Right lobe of liver (tissue), 6 donors: ENCODE results near the gene ACP7. TPM values are rescaled to one million over a fixed set of nuclear protein-coding genes. Genes with fewer than 3 reads are reported as not detected.

Experiments
- ATAC-seq, 4 donors: fragments of 200-7000 bp; cut with Tn5 transposase; one replicate each; pipeline ENCODE4 v1.9.1; 2020; ENCODE audit warnings: mild to moderate bottlenecking in 4 of 4, moderate library complexity in 4 of 4
- DNase-seq, 3 donors: peaks; one replicate each; pipeline ENCODE4 v3.0.0-alpha.2; 2020
- H3K27ac ChIP-seq, 3 donors: fragments of 200-600 bp; one replicate each; pipeline ENCODE4 v1.8.0; 2022
- H3K27me3 ChIP-seq, 2 donors: fragments of 200-600 bp; one replicate each; pipeline ENCODE4 v1.8.0; 2022
- H3K36me3 ChIP-seq, 4 donors: fragments of 200-600 bp; sonication (generic) in 1 of 4; one replicate each; pipeline versions ENCODE4 v1.5.1 to v1.8.0; 2017 to 2022; ENCODE audit warnings: control low read depth in 1 of 4
- H3K4me1 ChIP-seq, 4 donors: fragments of 200-600 bp; sonication (generic) in 1 of 4; one replicate each; pipeline versions ENCODE4 v1.5.1 to v1.8.0; 2017 to 2022; ENCODE audit warnings: control low read depth in 1 of 4
- H3K4me3 ChIP-seq, 3 donors: fragments of 200-600 bp; one replicate each; pipeline ENCODE4 v1.8.0; 2022
- H3K9me3 ChIP-seq, 4 donors: fragments of 200-600 bp; sonication (generic) in 1 of 4; one replicate each; pipeline versions ENCODE4 v1.5.1 to v1.8.0; 2017 to 2022; ENCODE audit warnings: control low read depth in 1 of 4
- POLR2A ChIP-seq: fragments of 450-650 bp; IDR thresholded peaks from one replicate; pipeline ENCODE4 v1.6.1; 2017; ENCODE audit warnings: antibody characterized with exemption, mild to moderate bottlenecking
- WGBS: methylation state at CpG from one replicate; pipeline ENCODE4 v1.1.6; 2018; ENCODE audit warnings: low coverage, low lambda C conversion rate; ENCODE audit not compliant: insufficient coverage; ENCODE audit errors: missing lambda C conversion rate; 5-methylcytosine and 5-hydroxymethylcytosine counted together
- intact Hi-C, 2 donors: fragments of 100-400 bp; cut with DNase I; formaldehyde crosslinking; loops; one replicate each; pipeline versions ENCODE4 v1.11.2 to v1.14.1; 2022
- total RNA-seq, 6 experiments: library from RNA; depleted of rRNA in 2 of 6; stranded (reverse); fragments of >200 nt in 2 of 6; fragmentation: NEBNext Ultra II Directional in 3 of 6; extraction: Animal tissue kit (Norgen Biotek cat#: 25700) in 3 of 6; gene quantifications; one replicate each; pipeline versions ENCODE4 v1.1.0 to v1.2.4, GENCODE V29; 2016 to 2023
- TF ChIP-seq, protein P1 (sequence below), 4 donors: fragments of 200-600 bp in 3 of 4; fragments of 450-650 bp in 1 of 4; IDR thresholded peaks; one replicate each; pipeline versions ENCODE4 v1.5.1 to v1.8.0; 2016 to 2022; ENCODE audit warnings: antibody characterized with exemption in 4 of 4, mild to moderate bottlenecking in 2 of 4
- donor health status: DM: no; HTN: yes; CAD: no.
- donor health status: DM: no; HTN: no; CAD: no.
- donor health status: DM: no; HTN: no; CAD: no.
- donor health status: DM: no; HTN: yes; CAD: no.
- donor health status: DM: no; HTN: yes; CAD: no.

The ACP7 gene
- total RNA-seq, 6 experiments from 2014 or later, result not detected

DNA sequence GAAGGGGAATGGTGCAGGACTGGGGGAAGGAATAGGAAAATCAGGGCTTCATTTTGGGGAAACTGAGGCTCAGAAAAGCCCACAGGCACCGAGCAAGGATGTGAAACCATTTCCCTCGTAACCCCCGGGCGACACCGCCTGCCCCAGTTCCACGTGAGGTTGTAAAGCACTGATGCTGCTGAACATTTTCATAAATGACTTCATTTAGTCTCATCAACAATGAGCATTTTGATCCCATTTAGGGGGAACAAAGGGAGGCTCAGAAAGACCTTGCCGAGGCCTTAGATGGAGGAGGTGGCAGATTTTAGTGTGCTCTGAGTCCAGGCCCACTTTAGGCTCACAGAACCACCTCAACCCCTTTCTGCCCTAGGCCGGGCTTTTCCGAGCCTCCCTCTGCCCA, 31.3 kb upstream of the ACP7 start:
- H3K4me1 ChIP-seq, result peaks cover 0 to 8% (median 0%) of the 10 kb centered on the region in 4 donors
- H3K36me3 ChIP-seq, result no peaks in the 10 kb centered on the region
- no peak for DNase-seq
- intact Hi-C loops, result no loop called here
- no peak overlapping the region for H3K4me3 ChIP-seq
- TF ChIP-seq, protein P1, sequence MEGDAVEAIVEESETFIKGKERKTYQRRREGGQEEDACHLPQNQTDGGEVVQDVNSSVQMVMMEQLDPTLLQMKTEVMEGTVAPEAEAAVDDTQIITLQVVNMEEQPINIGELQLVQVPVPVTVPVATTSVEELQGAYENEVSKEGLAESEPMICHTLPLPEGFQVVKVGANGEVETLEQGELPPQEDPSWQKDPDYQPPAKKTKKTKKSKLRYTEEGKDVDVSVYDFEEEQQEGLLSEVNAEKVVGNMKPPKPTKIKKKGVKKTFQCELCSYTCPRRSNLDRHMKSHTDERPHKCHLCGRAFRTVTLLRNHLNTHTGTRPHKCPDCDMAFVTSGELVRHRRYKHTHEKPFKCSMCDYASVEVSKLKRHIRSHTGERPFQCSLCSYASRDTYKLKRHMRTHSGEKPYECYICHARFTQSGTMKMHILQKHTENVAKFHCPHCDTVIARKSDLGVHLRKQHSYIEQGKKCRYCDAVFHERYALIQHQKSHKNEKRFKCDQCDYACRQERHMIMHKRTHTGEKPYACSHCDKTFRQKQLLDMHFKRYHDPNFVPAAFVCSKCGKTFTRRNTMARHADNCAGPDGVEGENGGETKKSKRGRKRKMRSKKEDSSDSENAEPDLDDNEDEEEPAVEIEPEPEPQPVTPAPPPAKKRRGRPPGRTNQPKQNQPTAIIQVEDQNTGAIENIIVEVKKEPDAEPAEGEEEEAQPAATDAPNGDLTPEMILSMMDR (IDR thresholded peaks at IDR 0.05), result no peak
- TF ChIP-seq POLR2A, result no peak
- H3K27ac ChIP-seq, result no peak overlapping the region
- H3K9me3 ChIP-seq, result no peaks in the 10 kb centered on the region
- H3K27me3 ChIP-seq, result no peaks in the 10 kb centered on the region
- no CpG with 5 or more reads among the region's 9 CpGs for WGBS
- ATAC-seq, result no peak

DNA sequence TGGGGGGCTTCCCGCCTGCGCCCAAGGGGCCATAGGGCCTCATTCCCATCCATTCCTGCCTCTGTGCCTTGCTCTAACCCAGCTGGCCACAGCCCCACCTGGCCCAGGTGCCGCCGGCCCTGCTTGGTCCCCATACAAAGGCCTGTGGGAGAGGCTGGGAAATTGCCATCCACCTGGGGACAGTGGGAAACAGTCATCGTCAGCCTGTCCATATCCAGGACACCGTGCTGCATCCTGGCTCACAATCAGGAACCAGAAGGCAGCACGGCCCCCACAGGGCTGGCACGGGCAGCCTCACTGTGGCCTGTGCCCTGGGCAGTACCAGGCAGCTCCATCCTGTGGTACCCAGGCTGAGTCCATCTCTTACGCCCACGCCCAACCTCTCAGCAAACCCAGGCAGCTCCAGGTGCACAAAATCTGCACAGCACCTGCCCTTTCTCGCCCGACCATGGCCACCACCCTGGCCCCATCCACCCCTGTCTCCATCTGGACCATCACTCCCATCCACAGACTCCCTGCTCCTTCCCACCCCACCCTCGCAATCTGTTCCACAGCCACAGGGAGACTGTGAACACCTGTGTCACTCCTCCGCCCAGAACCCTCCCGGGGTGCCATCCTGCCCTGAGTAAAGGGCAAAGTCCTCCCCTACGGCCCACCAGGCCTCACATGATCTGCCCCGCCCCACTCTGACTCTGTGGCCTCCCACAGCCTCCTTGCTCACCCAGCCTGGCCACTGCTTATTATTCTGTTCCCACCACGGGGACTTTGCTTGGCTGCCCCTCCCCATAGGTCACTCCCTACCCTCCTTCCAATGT, 30.7 kb upstream of the ACP7 start:
- Histone ChIP-seq H3K4me1 (peaks cover 0 to 8% (median 0%) of the 10 kb centered on the region in 4 donors), H3K4me3 (no peak overlapping the region), H3K27ac (no peak overlapping the region), H3K36me3 (no peaks in the 10 kb centered on the region), H3K27me3 (no peaks in the 10 kb centered on the region), H3K9me3 (no peaks in the 10 kb centered on the region)
- TF ChIP-seq, protein P1 (IDR thresholded peaks at IDR 0.05), result no peak
- TF ChIP-seq POLR2A, result no peak
- intact Hi-C loops, result no loop called here
- DNase-seq, result peak; percentile 56 to 67 (median 61)
- ATAC-seq, result peak; percentile 83 to 90 (median 90)
- 41% methylated on average over 7 of the region's 18 CpGs for WGBS

DNA sequence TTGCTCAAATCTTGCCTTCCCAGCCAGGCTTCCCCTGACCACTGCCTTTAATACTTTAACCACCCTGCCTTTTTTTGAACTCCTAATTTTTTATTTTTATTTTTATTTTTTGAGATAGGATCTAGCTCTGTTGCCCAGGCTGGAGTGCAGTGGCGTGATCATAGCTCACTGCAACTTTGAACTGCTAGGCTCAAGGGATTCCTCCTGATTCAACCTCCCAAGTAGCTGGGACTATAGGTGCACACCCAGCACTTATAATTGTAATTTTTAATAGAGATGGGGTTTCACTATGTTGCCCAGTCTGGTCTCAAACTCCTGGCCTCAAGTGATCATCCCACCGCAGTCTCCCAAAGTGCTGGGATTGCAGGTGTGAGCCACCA, 30.1 kb upstream of the ACP7 start:
- H3K4me1 ChIP-seq, result peaks cover 0 to 8% (median 0%) of the 10 kb centered on the region in 4 donors
- WGBS, result 78% methylated on average over 2 of the region's 2 CpGs
- ATAC-seq (no peak), DNase-seq (no peak)
- TF ChIP-seq, protein P1 (IDR thresholded peaks at IDR 0.05), result no peak
- no peak for TF ChIP-seq POLR2A
- no peak overlapping the region for H3K4me3 ChIP-seq
- no peaks in the 10 kb centered on the region for H3K9me3 ChIP-seq
- H3K27ac ChIP-seq, result no peak overlapping the region
- H3K36me3 ChIP-seq, result no peaks in the 10 kb centered on the region
- intact Hi-C loops, result no loop called here
- no peaks in the 10 kb centered on the region for H3K27me3 ChIP-seq

DNA sequence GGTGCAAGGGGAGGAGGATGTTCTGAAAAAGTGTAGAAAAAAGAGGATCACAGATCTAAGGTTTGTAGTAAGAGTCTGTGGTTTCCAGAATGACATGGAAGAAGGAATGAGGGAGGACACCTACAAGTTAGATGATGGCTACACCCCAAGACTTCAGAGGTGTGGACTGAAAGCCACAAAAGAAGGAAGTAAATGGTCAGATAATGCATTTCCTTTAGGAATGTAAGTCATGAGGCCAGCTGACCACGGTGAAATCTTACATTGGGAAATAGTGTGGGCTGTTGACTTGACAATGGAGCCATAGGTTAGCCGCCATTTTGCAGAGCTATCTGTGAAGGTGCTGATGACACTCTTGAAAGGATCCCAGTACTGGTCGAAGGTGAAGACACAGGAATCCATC, 26.6 kb upstream of the ACP7 start:
- no peak for ATAC-seq
- H3K36me3 ChIP-seq, result no peaks in the 10 kb centered on the region
- 40% methylated on average over 1 of the region's 3 CpGs for WGBS
- no peak for DNase-seq
- TF ChIP-seq, protein P1 (IDR thresholded peaks at IDR 0.05), result no peak
- no peak for TF ChIP-seq POLR2A
- H3K4me3 ChIP-seq, result no peak overlapping the region
- H3K27ac ChIP-seq, result no peak overlapping the region
- H3K9me3 ChIP-seq, result no peaks in the 10 kb centered on the region
- peaks cover 0 to 8% (median 0%) of the 10 kb centered on the region in 4 donors for H3K4me1 ChIP-seq
- intact Hi-C loops, result no loop called here
- H3K27me3 ChIP-seq, result no peaks in the 10 kb centered on the region
